ENCODE measurements around the gene ILF2.
A peak's percentile ranks its signal among the peaks of the same experiment; 100 is the strongest.

Gene ILF2

DNA sequence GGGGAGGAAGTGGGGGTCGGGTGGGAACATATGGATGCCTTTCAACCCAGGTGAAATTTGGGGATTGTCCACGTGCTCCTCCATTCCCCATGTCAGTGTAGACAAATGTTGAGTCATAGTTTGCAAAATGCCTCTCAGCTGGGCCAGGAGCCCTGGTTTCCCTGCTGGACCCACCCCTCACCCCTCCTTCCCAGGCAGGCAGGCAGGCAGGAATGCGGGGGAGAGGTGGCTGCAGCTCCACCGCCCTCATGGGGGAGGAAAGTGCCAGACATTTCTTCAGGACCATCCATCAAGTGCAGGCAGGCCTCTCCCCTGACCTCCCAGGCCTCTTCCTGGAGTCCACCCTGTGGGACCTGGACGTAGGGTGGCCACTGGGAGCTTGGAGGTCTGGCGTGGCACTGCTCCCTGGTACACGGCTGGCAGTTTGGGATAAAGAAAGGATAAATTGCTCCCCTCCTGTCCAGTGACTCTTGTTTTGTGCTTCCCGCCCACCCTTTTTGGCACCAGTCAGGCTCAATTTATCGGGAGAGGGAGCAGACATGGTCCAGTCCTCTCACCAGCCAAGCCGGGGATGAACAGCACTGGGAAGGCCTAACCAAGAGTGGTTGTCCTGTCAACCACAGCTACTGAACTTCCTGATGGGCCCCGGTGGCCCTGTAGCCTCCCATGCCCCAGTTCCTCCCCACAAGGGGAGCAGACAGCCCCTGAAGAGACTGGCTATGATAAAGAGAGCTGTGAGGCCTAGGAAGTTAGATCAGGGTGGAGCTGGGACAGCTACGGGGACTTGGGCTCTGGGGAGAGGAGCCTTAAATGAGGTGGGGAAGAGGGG lies 26.6 kb upstream of the ILF2 start:
- no peak overlapping the region for H2BK12ac ChIP-seq (ENCODE audit: low read length)
- no peak overlapping the region for H3K27ac ChIP-seq (replicated peaks; ENCODE audit: low read length)
- no peak overlapping the region for H2BK120ac ChIP-seq (ENCODE audit: low read depth, low read length)
- no peak overlapping the region for H2AK5ac ChIP-seq (ENCODE audit: low read depth, low read length)
- H3K79me1 ChIP-seq (ENCODE audit: low read depth, low read length): no peaks in the 10 kb centered on the region
- WGBS, 2 donors (ENCODE audit: extremely low coverage in 2 of 2, insufficient read length in 2 of 2, insufficient replicate concordance in 1 of 2): no CpG with 5 or more reads among the region's 12 CpGs
- peak overlapping the region; percentile 77 for H4K8ac ChIP-seq (ENCODE audit: low read depth, low read length)
- H2BK15ac ChIP-seq (ENCODE audit: low read length): peak overlapping the region; percentile 80
- H3K36me3 ChIP-seq (replicated peaks in 1 of 2; ENCODE audit: control insufficient read depth in 2 of 2, insufficient read depth in 2 of 2, low read length in 2 of 2): no peaks in the 10 kb centered on the region
- no peak overlapping the region for H3K14ac ChIP-seq (ENCODE audit: low read length)
- DNase-seq (ENCODE audit: low spot score): no peak
- H2BK5ac ChIP-seq (ENCODE audit: low read length): no peak overlapping the region
- H3K4me3 ChIP-seq (ENCODE audit: low read length in 2 of 2): no peak overlapping the region
- H3K9me3 ChIP-seq (replicated peaks in 1 of 2; ENCODE audit: control insufficient read depth in 2 of 2, insufficient read depth in 1 of 2, low read depth in 1 of 2, low read length in 2 of 2): no peaks in the 10 kb centered on the region
- no peak overlapping the region for H3K9ac ChIP-seq (ENCODE audit: low read depth, low read length, poor library complexity)
- H3K18ac ChIP-seq (ENCODE audit: low read length): peak overlapping the region; percentile 66
- H3K4ac ChIP-seq (ENCODE audit: low read length): no peak overlapping the region
- no peak overlapping the region for H3K23ac ChIP-seq (ENCODE audit: low read depth, low read length, poor library complexity)
- H2AFZ ChIP-seq (ENCODE audit: low read length): peak overlapping the region; percentile 90
- H3K4me1 ChIP-seq (ENCODE audit: control insufficient read depth in 2 of 2, insufficient read depth in 1 of 2, low read depth in 1 of 2, low read length in 2 of 2): peaks cover 11 to 17% of the 10 kb centered on the region in 2 donors
- no peak overlapping the region for H3K4me2 ChIP-seq (ENCODE audit: insufficient read depth, low read length, poor library complexity, severe bottlenecking)
- no peak overlapping the region for H4K91ac ChIP-seq (ENCODE audit: low read depth, low read length, poor library complexity)
- H3K27me3 ChIP-seq (ENCODE audit: control insufficient read depth in 3 of 3, insufficient read depth in 3 of 3, low read depth in 1 of 3, low read length in 3 of 3): peaks cover 0 to 9% (median 0%) of the 10 kb centered on the region in 3 experiments

DNA sequence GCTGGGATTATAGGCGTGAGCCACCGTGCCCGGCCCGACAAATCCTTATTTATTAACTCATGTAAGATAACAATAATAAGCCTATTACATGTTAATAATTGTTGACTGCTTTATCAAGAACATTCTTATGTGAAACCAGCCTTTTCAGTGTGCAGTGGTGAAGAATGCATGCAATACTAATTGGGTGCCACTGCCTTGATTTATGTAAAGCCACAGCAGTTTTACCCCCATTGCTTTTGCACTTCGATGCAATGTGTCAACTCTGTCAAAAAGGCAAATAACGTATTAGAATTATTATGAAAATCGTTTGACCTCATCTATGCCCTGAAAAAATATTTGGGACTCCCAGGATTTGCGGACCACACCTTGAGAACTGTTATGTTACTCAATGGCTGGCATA lies 25.9 kb upstream of the ILF2 start:
- Histone ChIP-seq H3K4me2 (ENCODE audit: insufficient read depth, low read length, poor library complexity, severe bottlenecking) (no peak overlapping the region), H3K18ac (ENCODE audit: low read length) (no peak overlapping the region), H3K9ac (ENCODE audit: low read depth, low read length, poor library complexity) (no peak overlapping the region), H3K4me1 (ENCODE audit: control insufficient read depth in 2 of 2, insufficient read depth in 1 of 2, low read depth in 1 of 2, low read length in 2 of 2) (peaks cover 11 to 17% of the 10 kb centered on the region in 2 donors), H3K23ac (ENCODE audit: low read depth, low read length, poor library complexity) (no peak overlapping the region), H2BK12ac (ENCODE audit: low read length) (no peak overlapping the region), H4K91ac (ENCODE audit: low read depth, low read length, poor library complexity) (no peak overlapping the region), H3K4me3 (ENCODE audit: low read length in 2 of 2) (no peak overlapping the region), H3K27ac (replicated peaks; ENCODE audit: low read length) (no peak overlapping the region), H3K4ac (ENCODE audit: low read length) (no peak overlapping the region), H2AFZ (ENCODE audit: low read length) (no peak overlapping the region), H2BK15ac (ENCODE audit: low read length) (no peak overlapping the region), H2AK5ac (ENCODE audit: low read depth, low read length) (no peak overlapping the region), H2BK120ac (ENCODE audit: low read depth, low read length) (no peak overlapping the region), H3K79me1 (ENCODE audit: low read depth, low read length) (no peaks in the 10 kb centered on the region), H4K8ac (ENCODE audit: low read depth, low read length) (no peak overlapping the region), H3K27me3 (ENCODE audit: control insufficient read depth in 3 of 3, insufficient read depth in 3 of 3, low read depth in 1 of 3, low read length in 3 of 3) (peaks cover 0 to 15% (median 0%) of the 10 kb centered on the region in 3 experiments), H2BK5ac (ENCODE audit: low read length) (no peak overlapping the region), H3K36me3 (replicated peaks in 1 of 2; ENCODE audit: control insufficient read depth in 2 of 2, insufficient read depth in 2 of 2, low read length in 2 of 2) (no peaks in the 10 kb centered on the region), H3K14ac (ENCODE audit: low read length) (no peak overlapping the region), H3K9me3 (replicated peaks in 1 of 2; ENCODE audit: control insufficient read depth in 2 of 2, insufficient read depth in 1 of 2, low read depth in 1 of 2, low read length in 2 of 2) (no peaks in the 10 kb centered on the region)
- DNase-seq (ENCODE audit: low spot score): no peak
- WGBS, 2 donors (ENCODE audit: extremely low coverage in 2 of 2, insufficient read length in 2 of 2, insufficient replicate concordance in 1 of 2): no CpG with 5 or more reads among the region's 8 CpGs

DNA sequence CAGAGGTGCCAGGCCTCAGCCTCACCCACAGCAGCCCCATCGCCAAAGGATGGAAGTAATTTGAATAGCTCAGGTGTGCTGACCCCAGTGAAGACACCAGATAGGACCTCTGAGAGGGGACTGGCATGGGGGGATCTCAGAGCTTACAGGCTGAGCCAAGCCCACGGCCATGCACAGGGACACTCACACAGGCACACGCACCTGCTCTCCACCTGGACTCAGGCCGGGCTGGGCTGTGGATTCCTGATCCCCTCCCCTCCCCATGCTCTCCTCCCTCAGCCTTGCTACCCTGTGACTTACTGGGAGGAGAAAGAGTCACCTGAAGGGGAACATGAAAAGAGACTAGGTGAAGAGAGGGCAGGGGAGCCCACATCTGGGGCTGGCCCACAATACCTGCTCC lies 22.7 kb upstream of the ILF2 start:
- no peak overlapping the region for H3K9ac ChIP-seq (ENCODE audit: low read depth, low read length, poor library complexity)
- no peak overlapping the region for H3K4me2 ChIP-seq (ENCODE audit: insufficient read depth, low read length, poor library complexity, severe bottlenecking)
- no peaks in the 10 kb centered on the region for H3K79me1 ChIP-seq (ENCODE audit: low read depth, low read length)
- no peak overlapping the region for H4K91ac ChIP-seq (ENCODE audit: low read depth, low read length, poor library complexity)
- peak overlapping the region; percentile 8 for H3K23ac ChIP-seq (ENCODE audit: low read depth, low read length, poor library complexity)
- no peak overlapping the region for H2AFZ ChIP-seq (ENCODE audit: low read length)
- WGBS, 2 donors (ENCODE audit: extremely low coverage in 2 of 2, insufficient read length in 2 of 2, insufficient replicate concordance in 1 of 2): no CpG with 5 or more reads among the region's 4 CpGs
- H3K36me3 ChIP-seq (replicated peaks in 1 of 2; ENCODE audit: control insufficient read depth in 2 of 2, insufficient read depth in 2 of 2, low read length in 2 of 2): no peaks in the 10 kb centered on the region
- peak overlapping the region; percentile 64 for H3K18ac ChIP-seq (ENCODE audit: low read length)
- peaks cover 0 to 25% (median 0%) of the 10 kb centered on the region in 3 experiments for H3K27me3 ChIP-seq (ENCODE audit: control insufficient read depth in 3 of 3, insufficient read depth in 3 of 3, low read depth in 1 of 3, low read length in 3 of 3)
- no peak overlapping the region for H3K4me3 ChIP-seq (ENCODE audit: low read length in 2 of 2)
- H3K9me3 ChIP-seq (replicated peaks in 1 of 2; ENCODE audit: control insufficient read depth in 2 of 2, insufficient read depth in 1 of 2, low read depth in 1 of 2, low read length in 2 of 2): no peaks in the 10 kb centered on the region
- H3K4me1 ChIP-seq (ENCODE audit: control insufficient read depth in 2 of 2, insufficient read depth in 1 of 2, low read depth in 1 of 2, low read length in 2 of 2): peaks cover 8 to 17% of the 10 kb centered on the region in 2 donors
- no peak for DNase-seq (ENCODE audit: low spot score)
- H2BK15ac ChIP-seq (ENCODE audit: low read length): no peak overlapping the region
- no peak overlapping the region for H2BK120ac ChIP-seq (ENCODE audit: low read depth, low read length)
- peak overlapping the region; percentile 56 for H3K14ac ChIP-seq (ENCODE audit: low read length)
- no peak overlapping the region for H3K4ac ChIP-seq (ENCODE audit: low read length)
- H2AK5ac ChIP-seq (ENCODE audit: low read depth, low read length): peak overlapping the region; percentile 28
- no peak overlapping the region for H4K8ac ChIP-seq (ENCODE audit: low read depth, low read length)
- no peak overlapping the region for H3K27ac ChIP-seq (replicated peaks; ENCODE audit: low read length)
- peak overlapping the region; percentile 53 for H2BK5ac ChIP-seq (ENCODE audit: low read length)
- peak overlapping the region; percentile 41 for H2BK12ac ChIP-seq (ENCODE audit: low read length)

DNA sequence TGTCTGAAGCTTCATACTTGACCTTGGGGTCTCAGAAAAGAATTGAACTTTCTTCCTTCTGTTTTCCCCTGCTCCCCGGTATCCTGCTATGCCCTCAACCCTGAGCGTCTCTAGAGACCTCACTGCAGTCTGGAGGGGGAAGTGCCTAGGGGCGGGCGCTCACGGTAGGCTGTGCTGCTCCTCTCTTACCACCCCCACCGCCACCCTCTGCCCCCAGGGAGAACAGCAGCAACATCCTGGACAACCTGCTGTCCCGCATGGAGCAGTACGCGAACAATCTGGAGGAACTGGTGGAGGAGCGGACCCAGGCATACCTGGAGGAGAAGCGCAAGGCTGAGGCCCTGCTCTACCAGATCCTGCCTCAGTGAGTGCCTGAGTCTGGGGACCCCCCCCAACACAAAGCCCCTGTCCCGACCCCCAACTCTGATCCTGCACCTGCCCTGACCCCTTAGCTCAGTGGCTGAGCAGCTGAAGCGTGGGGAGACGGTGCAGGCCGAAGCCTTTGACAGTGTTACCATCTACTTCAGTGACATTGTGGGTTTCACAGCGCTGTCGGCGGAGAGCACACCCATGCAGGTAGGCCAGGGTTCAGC lies 18.0 kb upstream of the ILF2 start:
- no peak overlapping the region for H3K14ac ChIP-seq (ENCODE audit: low read length)
- H3K27me3 ChIP-seq (ENCODE audit: control insufficient read depth in 3 of 3, insufficient read depth in 3 of 3, low read depth in 1 of 3, low read length in 3 of 3): peaks cover 0 to 53% (median 2%) of the 10 kb centered on the region in 3 experiments
- no peak overlapping the region for H4K8ac ChIP-seq (ENCODE audit: low read depth, low read length)
- no peak for DNase-seq (ENCODE audit: low spot score)
- peaks cover 0 to 2% of the 10 kb centered on the region in 2 donors for H3K9me3 ChIP-seq (replicated peaks in 1 of 2; ENCODE audit: control insufficient read depth in 2 of 2, insufficient read depth in 1 of 2, low read depth in 1 of 2, low read length in 2 of 2)
- H3K18ac ChIP-seq (ENCODE audit: low read length): peak overlapping the region; percentile 52
- no peak overlapping the region for H3K27ac ChIP-seq (replicated peaks; ENCODE audit: low read length)
- no peaks in the 10 kb centered on the region for H3K36me3 ChIP-seq (replicated peaks in 1 of 2; ENCODE audit: control insufficient read depth in 2 of 2, insufficient read depth in 2 of 2, low read length in 2 of 2)
- H3K79me1 ChIP-seq (ENCODE audit: low read depth, low read length): peaks cover 1% of the 10 kb centered on the region
- H2AK5ac ChIP-seq (ENCODE audit: low read depth, low read length): no peak overlapping the region
- H3K4me3 ChIP-seq (ENCODE audit: low read length in 2 of 2): no peak overlapping the region
- no peak overlapping the region for H4K91ac ChIP-seq (ENCODE audit: low read depth, low read length, poor library complexity)
- H3K9ac ChIP-seq (ENCODE audit: low read depth, low read length, poor library complexity): no peak overlapping the region
- H2BK5ac ChIP-seq (ENCODE audit: low read length): no peak overlapping the region
- no peak overlapping the region for H2AFZ ChIP-seq (ENCODE audit: low read length)
- no peak overlapping the region for H2BK120ac ChIP-seq (ENCODE audit: low read depth, low read length)
- no peak overlapping the region for H2BK12ac ChIP-seq (ENCODE audit: low read length)
- H3K4ac ChIP-seq (ENCODE audit: low read length): no peak overlapping the region
- H3K4me1 ChIP-seq (ENCODE audit: control insufficient read depth in 2 of 2, insufficient read depth in 1 of 2, low read depth in 1 of 2, low read length in 2 of 2): peaks cover 0 to 3% of the 10 kb centered on the region in 2 donors
- no peak overlapping the region for H2BK15ac ChIP-seq (ENCODE audit: low read length)
- no peak overlapping the region for H3K4me2 ChIP-seq (ENCODE audit: insufficient read depth, low read length, poor library complexity, severe bottlenecking)
- H3K23ac ChIP-seq (ENCODE audit: low read depth, low read length, poor library complexity): no peak overlapping the region
- no CpG with 5 or more reads among the region's 18 CpGs for WGBS, 2 donors (ENCODE audit: extremely low coverage in 2 of 2, insufficient read length in 2 of 2, insufficient replicate concordance in 1 of 2)

Measured in neuronal stem cell (in vitro differentiated cells).